Mesendoderm (in vitro differentiated cells): ENCODE results near the gene ESPN.
"Not testable (repeated sequence)": the region's sequence is repeated elsewhere in the genome, so short reads cannot be mapped to it uniquely, and the experiment has no call there.

Source experiments
- DNase-seq: peaks from one replicate; pipeline ENCODE4 v3.0.0; 2013
- H2AK5ac ChIP-seq: 2 replicates; pipeline ENCODE4 v1.6.1; 2013; ENCODE audit warnings: low read length, inconsistent platforms
- H2BK120ac ChIP-seq: 2 replicates; pipeline ENCODE4 v1.6.1; 2013; ENCODE audit warnings: low read depth, mild to moderate bottlenecking, low read length, moderate library complexity, mixed read lengths
- H2BK15ac ChIP-seq: replicated peaks from 2 replicates; pipeline ENCODE4 v1.6.1; 2013; ENCODE audit warnings: low read depth, mild to moderate bottlenecking, moderate library complexity
- H2BK5ac ChIP-seq: 2 replicates; pipeline ENCODE4 v1.6.1; 2013; ENCODE audit warnings: low read length, inconsistent platforms
- H3K18ac ChIP-seq: 2 replicates; pipeline ENCODE4 v1.6.1; 2013; ENCODE audit warnings: mild to moderate bottlenecking, low read length, mixed read lengths
- H3K23ac ChIP-seq: one replicate; pipeline ENCODE4 v1.6.1; 2013; ENCODE audit warnings: low read length
- H3K27ac ChIP-seq: 2 replicates; pipeline ENCODE4 v1.5.1; 2013; ENCODE audit warnings: low read depth, mild to moderate bottlenecking, inconsistent platforms, low read length, moderate library complexity
- H3K27me3 ChIP-seq: 2 replicates; pipeline ENCODE4 v1.6.1; 2013; ENCODE audit warnings: low read length, control low read depth, mild to moderate bottlenecking, inconsistent platforms; ENCODE audit not compliant: insufficient read depth, poor library complexity
- H3K36me3 ChIP-seq: 2 replicates; pipeline ENCODE4 v1.6.1; 2013; ENCODE audit warnings: low read length, inconsistent platforms; ENCODE audit not compliant: control insufficient read depth, insufficient read depth
- H3K4ac ChIP-seq: one replicate; pipeline ENCODE4 v1.6.1; 2013; ENCODE audit warnings: low read depth, mild to moderate bottlenecking, low read length, moderate library complexity
- H3K4me1 ChIP-seq: 2 replicates; pipeline ENCODE4 v1.6.1; 2013; ENCODE audit warnings: low read depth, low read length, inconsistent platforms; ENCODE audit not compliant: control insufficient read depth
- H3K4me2 ChIP-seq: 2 replicates; pipeline ENCODE4 v1.6.1; 2013; ENCODE audit warnings: low read length
- H3K4me3 ChIP-seq: 2 replicates; pipeline ENCODE4 v1.5.1; 2013; ENCODE audit warnings: mild to moderate bottlenecking, low read length
- H3K56ac ChIP-seq: one replicate; pipeline ENCODE4 v1.6.1; 2013; ENCODE audit warnings: low read length
- H3K79me1 ChIP-seq: 2 replicates; pipeline ENCODE4 v1.6.1; 2013; ENCODE audit warnings: low read length, inconsistent platforms
- H3K79me2 ChIP-seq: 2 replicates; pipeline ENCODE4 v1.6.1; 2013; ENCODE audit warnings: mild to moderate bottlenecking, low read length; ENCODE audit not compliant: control insufficient read depth, insufficient read depth
- H3K9ac ChIP-seq: 2 replicates; pipeline ENCODE4 v1.6.1; 2013; ENCODE audit warnings: low read length, inconsistent platforms
- H4K5ac ChIP-seq: one replicate; pipeline ENCODE4 v1.6.1; 2013; ENCODE audit warnings: low read length
- H4K8ac ChIP-seq: one replicate; pipeline ENCODE4 v1.6.1; 2013; ENCODE audit warnings: low read depth, mild to moderate bottlenecking, control low read depth, low read length, moderate library complexity
- WGBS: extraction: QIAGEN DNeasy Blood & Tissue Kit; methylation state at CpG from one replicate; pipeline ENCODE4 v1.1.7; 2013; ENCODE audit warnings: low lambda C conversion rate, missing lambda C conversion rate; ENCODE audit not compliant: insufficient coverage; ENCODE audit errors: extremely low coverage; 5-methylcytosine and 5-hydroxymethylcytosine counted together

Gene ESPN

GRCh38 chr1:6493834-6494223 is 69.3 kb downstream of the ESPN start:
- not testable (repeated sequence) for H2BK120ac ChIP-seq

DNA sequence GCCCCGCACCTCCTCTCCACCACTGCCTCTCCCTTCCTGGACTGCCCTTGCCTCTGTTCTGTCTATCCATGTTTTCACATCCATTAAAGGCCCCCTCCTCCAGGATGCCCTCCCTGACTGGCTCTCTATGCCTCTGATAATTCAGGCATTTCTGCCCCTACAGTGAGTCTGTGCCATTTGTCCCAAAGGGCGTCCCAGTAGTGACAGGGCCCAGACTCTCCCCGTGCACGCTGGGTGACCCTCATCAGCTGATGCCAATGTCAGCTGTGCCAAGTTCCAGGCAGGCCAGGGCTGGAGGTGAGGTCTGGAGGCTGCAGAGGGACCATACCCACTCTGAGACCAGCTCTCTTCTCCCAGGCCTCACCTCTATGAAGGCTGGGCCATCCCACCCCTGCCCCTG is 70.1 kb downstream of the ESPN start:
- Histone ChIP-seq H3K27ac (no peak overlapping the region), H2BK5ac (no peak overlapping the region), H3K9ac (no peak overlapping the region), H4K5ac (no peak overlapping the region), H3K36me3 (no peaks in the 10 kb centered on the region), H4K8ac (no peak overlapping the region), H3K79me1 (no peaks in the 10 kb centered on the region), H2BK120ac (no peak overlapping the region), H3K4me2 (no peak overlapping the region), H3K4ac (no peak overlapping the region), H3K56ac (no peak overlapping the region), H3K18ac (no peak overlapping the region), H2BK15ac (no peak overlapping the region), H3K23ac (no peak overlapping the region), H3K27me3 (no peaks in the 10 kb centered on the region), H3K4me3 (no peak overlapping the region), H3K4me1 (peaks cover 2% of the 10 kb centered on the region), H3K79me2 (no peaks in the 10 kb centered on the region), H2AK5ac (no peak overlapping the region)
- no peak for DNase-seq
- no CpG with 5 or more reads among the region's 4 CpGs for whole genome bisulfite sequencing

More at GRCh38 chr1:6493834-6494223, 69.3 kb downstream of the ESPN start:
- H2BK5ac ChIP-seq, H2AK5ac ChIP-seq, H3K4me3 ChIP-seq, H4K8ac ChIP-seq, H3K79me1 ChIP-seq, H3K27ac ChIP-seq, H3K4me1 ChIP-seq, H2BK15ac ChIP-seq, H3K23ac ChIP-seq, H4K5ac ChIP-seq, DNase-seq, H3K79me2 ChIP-seq, H3K27me3 ChIP-seq, H3K9ac ChIP-seq, H3K36me3 ChIP-seq, H3K4me2 ChIP-seq, H3K56ac ChIP-seq, H3K18ac ChIP-seq, H3K4ac ChIP-seq: not testable (repeated sequence)
- WGBS, result no CpG with 5 or more reads among the region's 4 CpGs

DNA sequence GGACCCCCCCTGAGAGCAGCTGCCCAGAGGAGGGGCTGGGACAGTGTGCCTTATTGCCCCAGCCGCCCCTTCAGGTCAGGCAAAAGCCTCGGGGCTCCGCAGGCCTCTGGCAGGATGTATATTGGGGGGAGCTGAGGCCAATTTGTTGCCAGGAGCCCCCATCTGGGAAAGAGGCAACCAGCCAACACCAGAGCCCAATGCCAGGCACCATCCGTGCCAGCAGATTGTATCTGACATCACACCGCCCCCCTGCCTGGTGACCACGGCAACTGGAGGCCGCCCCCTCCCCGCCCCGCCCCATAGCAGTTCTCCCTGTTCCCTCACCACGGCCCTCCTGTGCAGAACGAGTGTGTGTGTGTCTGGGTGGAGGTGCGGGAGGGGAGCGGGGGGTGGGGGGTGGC is 70.5 kb downstream of the ESPN start:
- no peaks in the 10 kb centered on the region for H3K79me1 ChIP-seq
- H4K8ac ChIP-seq, result no peak overlapping the region
- H3K36me3 ChIP-seq, result no peaks in the 10 kb centered on the region
- H4K5ac ChIP-seq, result no peak overlapping the region
- H3K56ac ChIP-seq, result no peak overlapping the region
- H3K27me3 ChIP-seq, result no peaks in the 10 kb centered on the region
- no peak overlapping the region for H2AK5ac ChIP-seq
- no peak overlapping the region for H3K4ac ChIP-seq
- H2BK120ac ChIP-seq, result no peak overlapping the region
- H3K23ac ChIP-seq, result no peak overlapping the region
- no peak overlapping the region for H3K4me2 ChIP-seq
- no CpG with 5 or more reads among the region's 13 CpGs for WGBS
- H3K4me3 ChIP-seq, result no peak overlapping the region
- no peak overlapping the region for H3K9ac ChIP-seq
- H3K18ac ChIP-seq, result no peak overlapping the region
- no peak overlapping the region for H3K27ac ChIP-seq
- H3K79me2 ChIP-seq, result no peaks in the 10 kb centered on the region
- no peak overlapping the region for H2BK5ac ChIP-seq
- H3K4me1 ChIP-seq, result peaks cover 2% of the 10 kb centered on the region
- no peak overlapping the region for H2BK15ac ChIP-seq
- no peak for DNase-seq

GRCh38 chr1:6495540-6496364 is 71.2 kb downstream of the ESPN start:
- H4K8ac ChIP-seq, result no peak overlapping the region
- H3K36me3 ChIP-seq, result no peaks in the 10 kb centered on the region
- no peak overlapping the region for H4K5ac ChIP-seq
- no peak overlapping the region for H3K4ac ChIP-seq
- H2BK120ac ChIP-seq, result no peak overlapping the region
- no peaks in the 10 kb centered on the region for H3K27me3 ChIP-seq
- DNase-seq, result no peak
- H2AK5ac ChIP-seq, result no peak overlapping the region
- no peak overlapping the region for H3K23ac ChIP-seq
- no CpG with 5 or more reads among the region's 14 CpGs for WGBS
- H3K4me1 ChIP-seq, result peaks cover 2% of the 10 kb centered on the region
- H3K4me3 ChIP-seq, result no peak overlapping the region
- H3K56ac ChIP-seq, result no peak overlapping the region
- H3K4me2 ChIP-seq, result no peak overlapping the region
- no peak overlapping the region for H3K27ac ChIP-seq
- H3K79me1 ChIP-seq, result no peaks in the 10 kb centered on the region
- no peak overlapping the region for H2BK5ac ChIP-seq
- H3K79me2 ChIP-seq, result no peaks in the 10 kb centered on the region
- H2BK15ac ChIP-seq, result no peak overlapping the region
- no peak overlapping the region for H3K18ac ChIP-seq
- no peak overlapping the region for H3K9ac ChIP-seq

DNA sequence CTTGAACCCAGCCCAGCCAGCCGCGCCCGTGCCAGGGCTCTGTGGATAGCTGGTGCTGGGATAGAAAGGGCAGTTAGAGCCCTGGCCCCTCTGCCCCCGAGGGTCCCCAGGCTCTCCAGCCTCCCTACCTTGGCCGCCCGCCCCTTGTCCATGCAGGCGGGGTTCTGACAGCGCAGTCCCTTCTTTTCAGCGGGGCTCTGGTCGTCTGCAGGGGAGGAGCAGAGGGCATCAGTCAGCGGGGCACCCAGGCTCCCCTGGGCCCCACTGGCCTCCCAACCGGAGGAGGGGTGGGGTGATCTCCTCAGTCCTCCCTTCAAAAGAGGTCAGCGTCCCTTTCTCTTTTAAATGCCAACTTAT is 71.8 kb downstream of the ESPN start:
- no peak for DNase-seq
- Histone ChIP-seq H3K36me3 (no peaks in the 10 kb centered on the region), H3K56ac (peak overlapping the region; percentile 20), H3K4me2 (no peak overlapping the region), H3K79me2 (no peaks in the 10 kb centered on the region), H4K5ac (no peak overlapping the region), H3K4me3 (no peak overlapping the region), H3K79me1 (no peaks in the 10 kb centered on the region), H2AK5ac (no peak overlapping the region), H3K9ac (peak overlapping the region; percentile 67), H3K23ac (no peak overlapping the region), H2BK5ac (no peak overlapping the region), H4K8ac (no peak overlapping the region), H3K18ac (no peak overlapping the region), H3K4ac (no peak overlapping the region), H3K27me3 (no peaks in the 10 kb centered on the region), H3K4me1 (no peaks in the 10 kb centered on the region), H3K27ac (no peak overlapping the region), H2BK15ac (no peak overlapping the region), H2BK120ac (no peak overlapping the region)
- no CpG with 5 or more reads among the region's 13 CpGs for WGBS

- DNase-seq, result no peak
- H3K4ac ChIP-seq, result no peak overlapping the region
- no peak overlapping the region for H4K8ac ChIP-seq
- peak overlapping the region; percentile 59 for H3K4me2 ChIP-seq
- H3K23ac ChIP-seq, result no peak overlapping the region
- H3K27me3 ChIP-seq, result no peaks in the 10 kb centered on the region
- no peak overlapping the region for H2BK15ac ChIP-seq
- H3K4me3 ChIP-seq, result peak overlapping the region; percentile 19
- H3K36me3 ChIP-seq, result no peaks in the 10 kb centered on the region
- peak overlapping the region; percentile 83 for H3K56ac ChIP-seq
- H3K27ac ChIP-seq, result no peak overlapping the region
- no peak overlapping the region for H4K5ac ChIP-seq
- no peak overlapping the region for H2BK120ac ChIP-seq
- no peaks in the 10 kb centered on the region for H3K79me1 ChIP-seq
- H3K18ac ChIP-seq, result peak overlapping the region; percentile 32
- H2BK5ac ChIP-seq, result no peak overlapping the region
- no peak overlapping the region for H2AK5ac ChIP-seq
- H3K9ac ChIP-seq, result peak overlapping the region; percentile 67
- H3K4me1 ChIP-seq, result no peaks in the 10 kb centered on the region
- WGBS, result no CpG with 5 or more reads among the region's 21 CpGs
- no peaks in the 10 kb centered on the region for H3K79me2 ChIP-seq
These were observed 72.3 kb downstream of the ESPN start for GRCh38 chr1:6496890-6497214.
